Hepatocyte (in vitro differentiated cells): ENCODE measurements around the gene UGGT1. TPM values are rescaled to one million over a fixed set of nuclear protein-coding genes. Genes with fewer than 3 reads are reported as not detected.

Source experiments
- DNase-seq: peaks from one replicate; pipeline ENCODE4 v3.0.0-alpha.2; 2016; ENCODE audit warnings: low spot score
- H2AFZ ChIP-seq: fragments of 200-600 bp; sonication (generic); 2 replicates; pipeline ENCODE4 v1.6.0; 2016; ENCODE audit warnings: antibody characterized with exemption, mild to moderate bottlenecking
- H3K27ac ChIP-seq: fragments of 200-600 bp; sonication (generic); 2 replicates; pipeline ENCODE4 v1.5.1; 2016; ENCODE audit warnings: mild to moderate bottlenecking
- H3K27me3 ChIP-seq: fragments of 200-600 bp; sonication (generic); 2 replicates; pipeline ENCODE4 v1.6.1; 2016
- H3K36me3 ChIP-seq: fragments of 200-600 bp; sonication (generic); replicated peaks from 2 replicates; pipeline ENCODE4 v1.5.1; 2016; ENCODE audit warnings: low read depth; ENCODE audit not compliant: insufficient read depth
- H3K4me1 ChIP-seq: fragments of 200-600 bp; sonication (generic); 2 replicates; pipeline ENCODE4 v1.5.1; 2016; ENCODE audit warnings: mild to moderate bottlenecking, moderate library complexity; ENCODE audit not compliant: insufficient read depth
- H3K4me2 ChIP-seq: fragments of 200-600 bp; sonication (generic); 2 replicates; pipeline ENCODE4 v1.6.0; 2016
- H3K4me3 ChIP-seq: fragments of 200-600 bp; sonication (generic); 2 replicates; pipeline ENCODE4 v1.5.1; 2016; ENCODE audit warnings: mild to moderate bottlenecking
- H3K79me2 ChIP-seq: fragments of 200-600 bp; sonication (generic); 2 replicates; pipeline ENCODE4 v1.6.0; 2017; ENCODE audit warnings: mild to moderate bottlenecking
- H3K9me2 ChIP-seq: fragments of 200-600 bp; sonication (generic); replicated peaks from 2 replicates; pipeline ENCODE4 v1.6.0; 2017; ENCODE audit warnings: mild to moderate bottlenecking; ENCODE audit not compliant: insufficient read depth
- H3K9me3 ChIP-seq: fragments of 200-600 bp; sonication (generic); 2 replicates; pipeline ENCODE4 v1.5.1; 2016; ENCODE audit warnings: low read depth, mild to moderate bottlenecking
- H4K20me1 ChIP-seq: fragments of 200-600 bp; sonication (generic); 2 replicates; pipeline ENCODE4 v1.6.0; 2016; ENCODE audit warnings: mild to moderate bottlenecking; ENCODE audit not compliant: insufficient read depth, poor library complexity, severe bottlenecking
- EZH2 ChIP-seq: fragments of 200-600 bp; sonication (generic); IDR thresholded peaks from 2 replicates; pipeline ENCODE4 v1.6.1; 2016; ENCODE audit warnings: antibody characterized with exemption, mild to moderate bottlenecking, borderline replicate concordance
- EZH2phosphoT487 ChIP-seq: fragments of 200-600 bp; sonication (generic); IDR thresholded peaks from one replicate; pipeline ENCODE4 v1.6.1; 2018; ENCODE audit warnings: antibody characterized with exemption, mild to moderate bottlenecking, low read depth, moderate library complexity; ENCODE audit not compliant: unreplicated experiment, severe bottlenecking
- WGBS: methylation state at CpG from one replicate; pipeline ENCODE4 v1.1.6; 2016; ENCODE audit warnings: low lambda C conversion rate; ENCODE audit errors: missing lambda C conversion rate; 5-methylcytosine and 5-hydroxymethylcytosine counted together
- polyA plus RNA-seq: library from polyadenylated mRNA; unstranded; fragments of >200 nt; fragmentation: Nextera tagmentation; extraction: Ambion mirVana; gene quantifications from 2 replicates; pipeline ENCODE4 v1.2.1, GENCODE V29; 2016
- total RNA-seq: library from RNA; depleted of rRNA; stranded (reverse); fragments of >200 nt; gene quantifications from 2 replicates; pipeline ENCODE4 v1.2.3, GENCODE V29; 2014
- TF ChIP-seq, protein P1 (sequence below): fragments of 200-600 bp; sonication (generic); IDR thresholded peaks from 2 replicates; pipeline ENCODE4 v1.5.1; 2016; ENCODE audit warnings: antibody characterized with exemption, mild to moderate bottlenecking; ENCODE audit not compliant: poor library complexity

UGGT1 gene, protein sequence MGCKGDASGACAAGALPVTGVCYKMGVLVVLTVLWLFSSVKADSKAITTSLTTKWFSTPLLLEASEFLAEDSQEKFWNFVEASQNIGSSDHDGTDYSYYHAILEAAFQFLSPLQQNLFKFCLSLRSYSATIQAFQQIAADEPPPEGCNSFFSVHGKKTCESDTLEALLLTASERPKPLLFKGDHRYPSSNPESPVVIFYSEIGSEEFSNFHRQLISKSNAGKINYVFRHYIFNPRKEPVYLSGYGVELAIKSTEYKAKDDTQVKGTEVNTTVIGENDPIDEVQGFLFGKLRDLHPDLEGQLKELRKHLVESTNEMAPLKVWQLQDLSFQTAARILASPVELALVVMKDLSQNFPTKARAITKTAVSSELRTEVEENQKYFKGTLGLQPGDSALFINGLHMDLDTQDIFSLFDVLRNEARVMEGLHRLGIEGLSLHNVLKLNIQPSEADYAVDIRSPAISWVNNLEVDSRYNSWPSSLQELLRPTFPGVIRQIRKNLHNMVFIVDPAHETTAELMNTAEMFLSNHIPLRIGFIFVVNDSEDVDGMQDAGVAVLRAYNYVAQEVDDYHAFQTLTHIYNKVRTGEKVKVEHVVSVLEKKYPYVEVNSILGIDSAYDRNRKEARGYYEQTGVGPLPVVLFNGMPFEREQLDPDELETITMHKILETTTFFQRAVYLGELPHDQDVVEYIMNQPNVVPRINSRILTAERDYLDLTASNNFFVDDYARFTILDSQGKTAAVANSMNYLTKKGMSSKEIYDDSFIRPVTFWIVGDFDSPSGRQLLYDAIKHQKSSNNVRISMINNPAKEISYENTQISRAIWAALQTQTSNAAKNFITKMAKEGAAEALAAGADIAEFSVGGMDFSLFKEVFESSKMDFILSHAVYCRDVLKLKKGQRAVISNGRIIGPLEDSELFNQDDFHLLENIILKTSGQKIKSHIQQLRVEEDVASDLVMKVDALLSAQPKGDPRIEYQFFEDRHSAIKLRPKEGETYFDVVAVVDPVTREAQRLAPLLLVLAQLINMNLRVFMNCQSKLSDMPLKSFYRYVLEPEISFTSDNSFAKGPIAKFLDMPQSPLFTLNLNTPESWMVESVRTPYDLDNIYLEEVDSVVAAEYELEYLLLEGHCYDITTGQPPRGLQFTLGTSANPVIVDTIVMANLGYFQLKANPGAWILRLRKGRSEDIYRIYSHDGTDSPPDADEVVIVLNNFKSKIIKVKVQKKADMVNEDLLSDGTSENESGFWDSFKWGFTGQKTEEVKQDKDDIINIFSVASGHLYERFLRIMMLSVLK (N-terminal part only)
- total RNA-seq (38.8 and 49.7 TPM in 2 replicates), polyA plus RNA-seq (6.8 and 11.8 TPM in 2 replicates)

DNA sequence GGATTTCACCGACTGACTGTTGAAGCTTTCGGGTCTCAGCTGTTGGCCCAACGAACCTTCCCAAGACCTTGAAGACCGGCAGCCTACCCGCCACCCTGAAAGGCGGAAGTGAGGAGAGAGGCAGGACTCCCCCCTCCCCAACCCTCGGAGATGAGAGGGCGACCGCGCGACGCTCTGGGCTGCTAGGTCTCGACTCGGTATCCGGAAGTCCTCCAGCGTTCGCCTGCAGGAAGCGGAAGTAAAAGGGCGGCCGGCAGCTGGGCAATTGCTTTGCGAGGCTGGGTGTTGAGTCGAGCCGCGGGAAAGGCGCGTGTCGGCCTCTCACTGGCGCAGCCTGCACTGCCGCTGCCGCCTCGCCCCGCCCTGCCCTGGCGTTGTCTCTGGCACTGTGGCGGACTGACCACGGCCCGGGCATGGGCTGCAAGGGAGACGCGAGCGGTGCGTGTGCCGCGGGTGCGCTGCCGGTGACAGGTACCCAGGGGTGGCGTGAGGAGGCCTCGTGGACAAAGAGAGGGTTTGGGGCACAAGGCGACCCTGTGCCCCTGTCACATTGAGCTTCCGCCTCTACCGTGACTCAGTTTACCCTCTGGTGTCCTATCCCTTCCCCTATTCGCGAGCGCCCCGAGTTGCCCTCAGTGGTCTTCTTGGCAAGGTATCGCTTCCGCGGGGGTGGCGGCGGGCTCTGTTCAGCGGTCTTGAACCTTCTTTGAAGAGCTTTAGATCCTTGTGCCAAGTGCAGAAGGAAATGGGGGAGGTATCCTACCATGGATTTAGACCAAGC is at the start of gene UGGT1:
UGGT1 (plus strand) TSS at position 256 of the 781 bp plus-strand sequence; CDS start at position 414, 158 bp downstream.
- WGBS, result under 1% methylated on average over 59 of the region's 59 CpGs
- Histone ChIP-seq H3K36me3 (no peaks in the 10 kb centered on the region), H3K4me1 (peaks cover 10% of the 10 kb centered on the region), H4K20me1 (peaks cover 13% of the 10 kb centered on the region), H3K79me2 (peaks cover 46% of the 10 kb centered on the region), H3K9me2 (no peaks in the 10 kb centered on the region), H3K27me3 (no peaks in the 10 kb centered on the region), H3K9me3 (no peaks in the 10 kb centered on the region), H2AFZ (peak within 1 kb of the TSS; percentile 75), H3K4me2 (peak within 1 kb of the TSS; percentile 92), H3K27ac (peak within 1 kb of the TSS; percentile 71), H3K4me3 (peak within 1 kb of the TSS; percentile 71)
- TF ChIP-seq EZH2phosphoT487 (no peak), EZH2 (no peak)
- TF ChIP-seq, protein P1, sequence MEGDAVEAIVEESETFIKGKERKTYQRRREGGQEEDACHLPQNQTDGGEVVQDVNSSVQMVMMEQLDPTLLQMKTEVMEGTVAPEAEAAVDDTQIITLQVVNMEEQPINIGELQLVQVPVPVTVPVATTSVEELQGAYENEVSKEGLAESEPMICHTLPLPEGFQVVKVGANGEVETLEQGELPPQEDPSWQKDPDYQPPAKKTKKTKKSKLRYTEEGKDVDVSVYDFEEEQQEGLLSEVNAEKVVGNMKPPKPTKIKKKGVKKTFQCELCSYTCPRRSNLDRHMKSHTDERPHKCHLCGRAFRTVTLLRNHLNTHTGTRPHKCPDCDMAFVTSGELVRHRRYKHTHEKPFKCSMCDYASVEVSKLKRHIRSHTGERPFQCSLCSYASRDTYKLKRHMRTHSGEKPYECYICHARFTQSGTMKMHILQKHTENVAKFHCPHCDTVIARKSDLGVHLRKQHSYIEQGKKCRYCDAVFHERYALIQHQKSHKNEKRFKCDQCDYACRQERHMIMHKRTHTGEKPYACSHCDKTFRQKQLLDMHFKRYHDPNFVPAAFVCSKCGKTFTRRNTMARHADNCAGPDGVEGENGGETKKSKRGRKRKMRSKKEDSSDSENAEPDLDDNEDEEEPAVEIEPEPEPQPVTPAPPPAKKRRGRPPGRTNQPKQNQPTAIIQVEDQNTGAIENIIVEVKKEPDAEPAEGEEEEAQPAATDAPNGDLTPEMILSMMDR, result no peak
- DNase-seq, result peak; percentile 97

DNA sequence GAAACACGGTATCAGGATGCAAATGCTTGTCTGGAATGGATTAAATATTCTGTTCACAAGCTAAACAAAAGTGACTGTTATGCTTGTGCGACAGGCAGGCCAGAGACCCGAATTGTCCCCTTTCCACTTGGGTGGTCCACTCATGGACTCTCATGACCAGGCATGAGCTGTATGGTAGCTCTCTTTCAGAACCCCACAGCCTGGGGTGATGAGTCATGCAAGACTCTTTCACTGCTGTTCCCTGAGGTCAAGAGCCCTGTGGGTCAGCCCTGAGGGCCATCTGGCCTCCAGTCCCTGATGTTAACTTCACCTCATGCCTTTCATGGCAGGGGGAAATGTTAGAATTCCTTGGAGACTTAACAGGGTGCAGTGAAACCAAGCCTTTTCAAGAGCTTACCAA is 49.4 kb upstream of the UGGT1 start:
- H3K4me2 ChIP-seq, result no peak overlapping the region

More for the DNA sequence above, 49.4 kb upstream of the UGGT1 start:
- Histone ChIP-seq H3K4me3 (no peak overlapping the region), H3K9me3 (no peaks in the 10 kb centered on the region), H3K36me3 (no peaks in the 10 kb centered on the region), H2AFZ (no peak overlapping the region), H3K9me2 (no peaks in the 10 kb centered on the region), H3K79me2 (no peaks in the 10 kb centered on the region), H3K27me3 (no peaks in the 10 kb centered on the region), H3K27ac (no peak overlapping the region), H3K4me1 (peaks cover 7% of the 10 kb centered on the region), H4K20me1 (no peaks in the 10 kb centered on the region)
- TF ChIP-seq EZH2 (no peak), EZH2phosphoT487 (no peak)
- TF ChIP-seq, protein P1, result no peak
- DNase-seq, result no peak
- 67% methylated on average over 3 of the region's 3 CpGs for WGBS
